GM12865 (cell line): ENCODE data around the gene PAPPA.

Experiments
- DNase-seq: peaks from one replicate; pipeline ENCODE4 v3.0.0; 2010; ENCODE audit warnings: low read depth
- H3K4me3 ChIP-seq: 2 replicates; pipeline ENCODE4 v1.5.1; 2011; ENCODE audit warnings: mild to moderate bottlenecking, low read depth, low read length, control low read depth
- CTCF ChIP-seq: IDR thresholded peaks from 2 replicates; pipeline ENCODE4 v1.5.1; 2011; ENCODE audit warnings: low read length, control low read depth, low read depth, inconsistent platforms; ENCODE audit not compliant: insufficient read depth; ENCODE audit errors: missing control alignments

PAPPA gene

DNA sequence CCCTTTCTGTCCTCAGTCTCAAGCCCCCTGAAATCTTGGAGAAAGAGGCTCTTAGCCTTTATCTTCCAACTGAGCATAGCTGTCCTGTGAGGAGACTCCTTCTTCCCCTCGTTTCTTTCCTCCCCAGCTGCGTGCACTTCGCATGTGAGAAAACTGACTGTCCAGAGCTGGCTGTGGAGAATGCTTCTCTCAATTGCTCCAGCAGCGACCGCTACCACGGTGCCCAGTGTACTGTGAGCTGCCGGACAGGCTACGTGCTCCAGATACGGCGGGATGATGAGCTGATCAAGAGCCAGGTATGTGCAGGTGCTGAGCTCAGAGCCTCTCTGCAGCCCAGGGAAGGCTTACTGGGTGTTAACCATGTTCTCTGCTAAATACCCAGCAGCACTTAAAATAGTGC is 190.8 kb downstream of the PAPPA start:
- DNase-seq, result no peak
- H3K4me3 ChIP-seq, result no peak overlapping the region
- TF ChIP-seq CTCF, result no peak

GRCh38 chr9:116345393-116345792 is 191.8 kb downstream of the PAPPA start:
- no peak for DNase-seq
- no peak for TF ChIP-seq CTCF
- no peak overlapping the region for H3K4me3 ChIP-seq

DNA sequence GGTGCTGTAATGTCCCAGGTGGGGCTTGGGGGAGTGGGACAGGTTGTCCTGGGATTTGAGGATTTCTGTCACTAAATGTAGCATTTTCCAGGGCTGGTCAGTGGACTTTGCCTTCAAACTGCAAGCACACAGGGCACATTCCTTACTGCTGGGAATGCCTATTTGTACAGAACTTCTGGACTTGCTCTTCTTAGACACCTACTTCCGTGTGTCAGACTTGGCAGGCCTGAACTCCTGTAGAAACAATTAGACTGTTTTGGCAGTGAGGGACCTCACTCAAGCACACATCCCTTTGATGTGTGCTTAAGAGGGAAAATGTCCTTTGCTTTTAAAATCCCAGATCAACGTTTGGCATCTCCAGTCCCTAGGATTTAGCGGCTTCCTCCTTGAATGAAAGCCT is 192.2 kb downstream of the PAPPA start:
- no peak overlapping the region for H3K4me3 ChIP-seq
- DNase-seq, result no peak
- no peak for TF ChIP-seq CTCF

- H3K4me3 ChIP-seq, result no peak overlapping the region
- no peak for TF ChIP-seq CTCF
- DNase-seq, result no peak
These were observed 196.1 kb downstream of the PAPPA start for GRCh38 chr9:116349684-116350083.

GRCh38 chr9:116350213-116350612 is 196.6 kb downstream of the PAPPA start:
- no peak overlapping the region for H3K4me3 ChIP-seq
- DNase-seq, result no peak
- no peak for TF ChIP-seq CTCF

DNA sequence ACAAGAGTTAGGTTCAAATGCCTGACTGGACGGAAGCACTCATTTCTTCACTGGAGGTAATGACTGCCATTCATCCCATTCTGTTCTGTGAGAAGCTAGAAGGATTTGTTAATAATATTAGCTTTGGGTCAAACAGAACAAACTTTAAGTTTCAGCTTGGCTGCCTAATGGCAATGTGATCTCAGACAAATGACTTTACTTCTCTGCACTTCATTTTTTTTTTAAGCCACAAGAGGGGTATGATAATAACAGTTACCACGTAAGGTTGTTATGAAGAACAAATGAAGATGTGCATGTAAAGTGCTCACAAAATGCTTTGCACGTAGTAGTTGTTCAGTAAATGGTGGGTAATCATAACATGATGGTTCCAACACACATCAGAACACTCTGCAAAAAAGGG is 199.4 kb downstream of the PAPPA start:
- H3K4me3 ChIP-seq, result no peak overlapping the region
- no peak for DNase-seq
- no peak for TF ChIP-seq CTCF

GRCh38 chr9:116355153-116355921 is 201.7 kb downstream of the PAPPA start:
- no peak for DNase-seq
- TF ChIP-seq CTCF, result no peak

More at GRCh38 chr9:116355153-116355921, 201.7 kb downstream of the PAPPA start:
- no peak overlapping the region for H3K4me3 ChIP-seq
